ENCODE data around the gene LCE1F.

LCE1F gene

GRCh38 chr1:152774875-152775274 lies at the start of gene LCE1F:
TSS of gene LCE1F (plus strand) at chr1:152775140. CDS start at chr1:152776372, 1,232 bp downstream.
- no peak for DNase-seq

- no peak for DNase-seq
Observed at GRCh38 chr1:152725261-152725660, 49.7 kb upstream of the LCE1F start.

- no peak for DNase-seq
Observed at GRCh38 chr1:152728986-152729385, 46.0 kb upstream of the LCE1F start.

- DNase-seq: no peak
Observed at GRCh38 chr1:152735648-152736047, 39.3 kb upstream of the LCE1F start.

- no peak for DNase-seq
Observed at GRCh38 chr1:152737997-152738396, 36.9 kb upstream of the LCE1F start.

- no peak for DNase-seq
Observed at GRCh38 chr1:152739841-152740240, 35.1 kb upstream of the LCE1F start.

GRCh38 chr1:152741656-152742055 lies 33.3 kb upstream of the LCE1F start:
- DNase-seq: no peak

GRCh38 chr1:152743371-152744145 lies 31.4 kb upstream of the LCE1F start:
- DNase-seq: no peak

- peak; percentile 5 for DNase-seq
Observed at GRCh38 chr1:152745289-152745704, 29.6 kb upstream of the LCE1F start.

GRCh38 chr1:152745765-152746444 lies 29.0 kb upstream of the LCE1F start:
- DNase-seq: no peak

GRCh38 chr1:152747831-152748230 lies 27.1 kb upstream of the LCE1F start:
- no peak for DNase-seq

- no peak for DNase-seq
Observed at GRCh38 chr1:152752225-152752624, 22.7 kb upstream of the LCE1F start.

- no peak for DNase-seq
Observed at GRCh38 chr1:152753586-152753985, 21.4 kb upstream of the LCE1F start.

GRCh38 chr1:152756872-152757271 lies 18.1 kb upstream of the LCE1F start:
- DNase-seq: no peak

GRCh38 chr1:152757747-152758146 lies 17.2 kb upstream of the LCE1F start, which contains the start of gene KPRP:
TSS of gene KPRP (plus strand) at chr1:152758025. CDS start at chr1:152759589, 1,564 bp downstream.
- DNase-seq: no peak

- no peak for DNase-seq
Observed at GRCh38 chr1:152758636-152759035, 16.3 kb upstream of the LCE1F start.

- no peak for DNase-seq
Observed at GRCh38 chr1:152759453-152760173, 15.3 kb upstream of the LCE1F start.

GRCh38 chr1:152760551-152761190 lies 14.3 kb upstream of the LCE1F start:
- DNase-seq: no peak

GRCh38 chr1:152761609-152762213 lies 13.2 kb upstream of the LCE1F start:
- DNase-seq: no peak

GRCh38 chr1:152768847-152769533 lies 6.0 kb upstream of the LCE1F start:
- no peak for DNase-seq

GRCh38 chr1:152770411-152770810 lies 4.5 kb upstream of the LCE1F start:
- no peak for DNase-seq

- DNase-seq: no peak
Observed at GRCh38 chr1:152776361-152776760, 1.4 kb downstream of the LCE1F start.

All from NCI-H1694 treated with DMSO at 0.1 percent for 48 hours (cell line).